ENCODE measurements around the gene CBLB.
"Not testable (repeated sequence)": the region's sequence is repeated elsewhere in the genome, so short reads cannot be mapped to it uniquely, and the experiment has no call there.

The CBLB gene

DNA sequence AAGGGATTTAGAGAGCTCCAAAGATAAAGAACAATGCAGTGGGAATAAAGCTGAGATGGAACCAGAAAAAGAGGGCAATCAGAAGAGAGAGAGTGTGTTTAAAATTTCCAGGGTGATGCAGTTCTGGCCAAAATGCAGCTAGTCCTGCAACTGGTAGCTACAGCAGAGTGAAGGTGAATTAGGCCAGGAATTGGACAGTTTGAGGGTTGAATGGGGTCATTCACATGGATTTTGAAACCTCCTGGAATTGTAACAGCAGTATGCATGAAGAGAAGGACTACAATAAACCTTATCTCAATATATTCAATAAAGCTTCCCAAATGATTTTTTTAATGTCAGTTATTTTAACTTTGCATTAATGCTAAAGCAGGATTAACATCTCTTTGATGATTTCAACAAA is 85.2 kb downstream of the CBLB start:
- DNase-seq, result no peak

DNA sequence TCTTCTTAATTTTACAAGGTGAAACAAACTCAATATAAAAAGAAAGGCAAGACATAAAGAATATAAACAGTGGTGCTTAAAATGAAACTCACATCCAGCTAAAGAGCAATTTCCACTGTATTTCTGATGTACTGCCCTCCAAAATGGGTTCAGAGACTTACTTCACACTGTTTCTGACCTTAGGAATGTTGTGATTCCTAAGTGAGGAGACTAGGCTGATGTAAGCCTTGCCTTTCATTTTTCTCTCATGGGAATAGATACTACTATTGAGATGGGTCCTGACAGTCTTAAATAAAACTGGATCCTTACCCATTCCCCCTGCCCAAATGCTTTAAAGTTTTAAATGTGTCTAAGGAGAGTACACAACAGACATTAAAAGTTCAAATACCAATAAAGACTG is 86.9 kb downstream of the CBLB start:
- no peak for DNase-seq

DNA sequence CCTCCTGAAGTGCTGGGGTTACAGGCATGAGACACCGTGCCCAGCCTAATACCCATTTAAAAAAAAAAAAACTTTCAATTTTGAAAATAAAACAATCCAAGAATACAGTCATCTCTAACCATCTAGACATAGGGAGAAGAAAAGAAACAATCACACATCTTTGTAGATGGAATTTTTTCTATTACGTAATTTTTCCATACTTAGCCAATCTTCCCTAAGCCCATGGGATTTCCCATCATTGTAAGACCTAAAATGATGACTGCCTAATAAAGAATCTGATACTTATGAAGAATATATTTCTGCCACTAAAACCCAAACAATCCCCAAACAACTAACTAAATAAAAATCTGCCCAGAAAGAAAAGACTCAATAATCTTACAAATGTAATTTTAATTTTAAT is 88.7 kb downstream of the CBLB start:
- no peak for DNase-seq

DNA sequence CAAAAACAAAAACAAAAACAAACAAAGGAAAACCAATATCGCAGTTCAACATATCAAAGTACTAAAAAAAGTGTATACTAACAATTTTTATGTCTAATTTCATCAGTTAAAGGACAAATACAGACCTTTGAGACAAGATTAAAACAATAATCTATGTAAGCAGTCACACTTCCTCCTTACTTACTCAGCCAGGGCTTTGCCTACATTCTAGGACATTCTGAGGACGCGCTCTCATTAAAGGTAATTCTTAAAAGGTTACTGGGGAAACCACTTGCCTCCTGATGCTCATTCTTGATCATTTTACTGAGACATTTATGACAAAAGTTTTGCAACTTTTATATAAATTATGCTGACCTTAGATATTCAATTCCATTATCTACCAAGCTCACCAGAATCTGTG is 93.4 kb downstream of the CBLB start:
- DNase-seq, result no peak

DNA sequence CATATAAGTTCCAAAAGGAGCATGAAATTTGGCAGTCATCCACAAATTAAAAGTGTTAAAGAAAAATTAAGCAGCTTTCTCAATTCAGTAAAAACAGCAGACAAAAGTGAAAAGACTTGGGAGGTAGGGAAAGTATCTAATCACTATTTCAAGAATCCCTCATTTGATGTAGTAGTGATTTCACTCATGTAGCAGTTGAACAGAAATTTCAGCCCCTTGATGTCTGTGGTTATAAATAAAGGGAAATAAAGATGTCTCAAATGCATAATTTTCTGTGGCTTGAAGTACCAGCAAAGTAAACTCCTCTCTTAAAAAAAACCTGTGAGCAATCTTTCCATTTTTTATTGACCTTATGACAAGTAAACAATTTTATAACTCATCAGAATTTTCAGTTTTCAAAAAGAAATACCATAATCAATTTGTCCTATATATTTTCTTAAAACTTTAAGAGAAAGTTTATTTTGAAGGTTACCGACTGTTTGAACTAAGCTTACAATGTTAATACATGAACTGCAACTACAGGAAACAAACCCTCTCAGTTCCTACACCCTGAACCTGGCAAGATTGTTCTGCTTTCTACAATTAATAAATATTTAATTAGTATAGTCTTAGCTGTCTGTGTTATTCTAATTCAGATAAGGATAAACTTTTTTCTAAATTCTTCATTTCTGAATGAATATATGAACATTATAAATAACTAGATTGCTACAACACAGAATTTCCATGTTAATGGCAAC is 94.2 kb downstream of the CBLB start:
- DNase-seq, result no peak

DNA sequence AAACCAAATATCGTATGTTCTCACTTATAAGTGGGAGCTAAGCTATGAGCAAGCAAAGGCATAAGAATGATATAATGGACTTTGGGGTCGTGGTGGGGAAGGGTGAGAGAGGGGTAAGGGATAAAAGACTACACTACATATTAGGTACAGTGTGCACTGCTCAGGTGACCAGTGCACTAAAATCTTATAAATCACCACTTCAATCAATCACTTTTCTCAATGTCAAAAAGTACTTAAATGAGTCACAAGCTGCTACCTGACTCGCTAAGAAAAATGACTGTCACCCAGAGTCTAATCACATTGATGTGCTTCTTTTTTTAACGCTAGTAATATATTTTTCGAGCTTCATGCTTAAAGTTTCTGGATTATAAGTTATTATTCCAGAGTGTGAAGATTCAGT is 95.5 kb downstream of the CBLB start:
- DNase-seq, result no peak

DNA sequence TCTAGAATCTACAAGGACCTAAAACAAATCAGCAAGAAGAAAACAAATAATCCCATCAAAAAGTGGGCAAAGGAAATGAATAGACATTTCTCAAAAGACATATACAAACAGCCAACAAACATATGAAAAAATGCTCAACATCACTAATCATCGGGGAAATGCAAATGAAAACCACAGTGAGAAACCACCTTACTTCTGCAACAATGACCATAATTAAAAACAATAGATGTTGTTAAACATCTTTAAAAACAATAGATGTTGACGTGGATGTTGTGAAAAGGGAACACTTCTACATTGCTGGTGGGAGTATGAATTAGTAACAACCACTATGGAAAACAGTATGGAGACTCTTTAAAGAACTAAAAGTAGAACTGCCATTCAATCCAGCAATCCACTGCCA is 96.2 kb downstream of the CBLB start:
- no peak for DNase-seq

DNA sequence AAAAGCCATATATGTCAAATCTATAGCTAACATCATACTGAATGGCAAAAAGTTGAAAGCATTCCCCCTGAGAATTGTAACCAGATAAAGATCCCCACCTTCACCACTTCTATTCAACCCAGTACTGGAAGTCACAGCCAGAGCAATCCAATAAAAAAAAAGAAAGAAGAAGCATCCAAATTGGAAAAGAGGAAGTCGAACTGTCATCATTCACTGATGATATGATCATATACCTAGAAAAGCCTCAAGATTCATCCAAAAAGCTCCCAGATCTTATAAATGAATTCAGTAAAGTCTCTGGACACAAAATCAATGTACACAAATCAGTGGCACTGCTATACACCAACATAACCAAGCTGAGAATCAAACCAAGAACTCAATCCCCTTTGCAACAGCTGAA is 97.4 kb downstream of the CBLB start:
- DNase-seq, result no peak

DNA sequence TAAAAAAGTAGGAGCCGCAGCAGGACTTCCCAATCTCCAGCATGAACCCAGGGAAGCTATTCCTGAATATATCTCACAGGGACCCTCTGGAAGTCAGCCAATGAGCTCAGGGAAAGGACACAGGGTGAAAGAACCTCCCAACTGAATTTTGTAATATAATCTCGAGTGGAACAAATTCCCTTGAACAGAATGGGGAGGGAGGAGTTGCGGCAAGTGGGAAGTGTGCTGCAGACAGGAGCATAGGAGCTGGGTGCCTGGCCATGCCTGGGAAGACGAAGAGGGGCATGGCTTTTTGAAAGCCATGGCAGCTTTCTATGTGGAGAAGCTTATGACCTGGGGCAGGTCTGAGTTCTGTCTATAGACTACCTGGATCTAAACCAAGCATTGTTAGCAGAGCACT is 98.4 kb downstream of the CBLB start:
- no peak for DNase-seq

DNA sequence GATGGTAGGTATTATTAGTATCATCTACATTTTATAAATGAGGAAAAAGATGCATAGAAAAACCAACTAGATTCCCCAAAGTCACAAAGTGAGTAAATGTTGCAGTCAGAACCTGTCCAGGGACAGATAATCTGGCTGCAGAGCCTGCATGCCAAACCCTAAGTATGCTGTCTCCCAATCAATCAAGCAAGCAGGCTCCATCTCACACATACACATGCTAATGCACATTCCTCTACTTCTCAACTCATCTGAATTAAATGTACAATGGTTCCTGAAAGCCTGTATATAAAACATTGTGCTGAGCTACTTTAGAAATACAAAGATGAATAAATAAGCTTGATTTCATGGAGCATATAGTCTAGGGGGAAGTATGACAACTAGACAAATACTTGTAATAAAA is 101.0 kb downstream of the CBLB start:
- no peak for DNase-seq

DNA sequence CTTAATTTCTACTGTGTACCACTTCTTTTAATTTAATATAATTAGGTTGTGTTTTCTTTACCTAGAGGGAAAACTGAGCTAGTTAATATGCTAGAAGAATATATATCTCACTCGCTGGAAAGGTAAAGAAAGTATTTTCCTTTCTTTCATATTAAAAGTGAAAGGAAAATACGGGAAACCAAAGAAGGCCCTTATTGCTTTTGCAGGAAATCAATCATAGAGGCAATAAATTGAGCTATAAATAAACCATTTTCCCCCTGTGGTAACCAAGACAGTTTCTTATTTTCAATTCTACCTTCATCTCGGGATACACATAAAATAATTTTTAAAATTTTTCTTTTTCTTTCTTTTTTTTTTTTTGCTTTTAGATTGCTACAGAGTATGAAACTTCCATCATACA is 101.6 kb downstream of the CBLB start:
- DNase-seq, result no peak

DNA sequence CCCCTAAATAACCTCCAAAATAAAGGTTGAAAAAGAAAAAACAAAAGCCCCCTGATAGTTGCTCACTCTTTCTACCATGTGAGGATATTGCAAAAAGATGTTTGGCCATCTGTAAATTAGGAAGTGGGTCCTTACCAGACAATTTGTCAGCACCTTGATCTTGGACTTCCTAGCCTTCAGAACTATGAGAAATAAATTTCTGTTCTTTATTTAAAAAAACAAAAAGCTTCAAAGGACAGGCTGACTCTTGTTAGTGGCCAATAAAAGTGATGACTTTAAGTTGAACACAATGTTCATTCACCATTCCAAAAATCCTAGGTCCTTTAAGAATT is 103.5 kb downstream of the CBLB start:
- no peak for DNase-seq

DNA sequence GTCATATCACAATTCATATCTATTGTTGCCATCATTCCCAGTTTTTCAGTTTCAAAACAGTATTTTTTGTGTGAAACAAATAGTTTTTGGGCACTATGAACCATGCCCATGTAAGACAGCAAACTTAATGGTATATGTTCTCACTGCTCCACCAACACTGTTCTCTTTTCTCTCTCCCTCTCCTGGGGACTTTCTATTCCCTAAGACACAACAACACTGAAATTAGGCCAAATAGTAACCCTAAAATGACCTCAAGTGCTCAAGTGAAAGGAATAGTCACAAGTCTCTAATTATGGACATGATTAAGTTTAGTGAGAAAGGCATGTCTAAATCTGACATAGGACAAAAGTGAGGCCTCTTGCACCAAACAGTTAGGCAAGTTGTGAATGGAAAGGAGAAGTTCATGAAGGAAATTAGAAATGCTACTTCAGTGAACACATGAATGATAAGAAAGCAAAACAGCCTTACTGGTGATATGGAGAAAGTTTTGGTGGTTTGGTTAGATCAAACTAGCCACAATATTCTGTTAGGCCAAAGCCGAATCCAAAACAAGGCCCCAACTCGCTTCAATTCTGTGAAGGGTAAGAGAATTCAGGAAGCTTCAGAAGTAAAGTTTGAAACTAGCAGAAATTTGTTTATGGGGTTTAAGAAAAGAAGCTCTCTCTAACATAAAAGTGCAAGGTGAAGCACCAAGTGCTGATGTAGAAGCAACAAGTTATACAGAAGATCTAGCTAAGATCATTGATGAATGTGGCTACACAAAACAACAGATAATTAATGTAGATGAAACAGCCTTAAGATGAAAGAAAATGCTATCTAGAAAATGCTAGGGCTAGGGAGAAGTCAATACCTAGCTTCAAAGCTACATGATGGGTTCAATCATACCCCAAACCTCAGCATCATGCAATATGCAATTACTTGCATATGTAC is 104.2 kb downstream of the CBLB start:
- no peak for DNase-seq

DNA sequence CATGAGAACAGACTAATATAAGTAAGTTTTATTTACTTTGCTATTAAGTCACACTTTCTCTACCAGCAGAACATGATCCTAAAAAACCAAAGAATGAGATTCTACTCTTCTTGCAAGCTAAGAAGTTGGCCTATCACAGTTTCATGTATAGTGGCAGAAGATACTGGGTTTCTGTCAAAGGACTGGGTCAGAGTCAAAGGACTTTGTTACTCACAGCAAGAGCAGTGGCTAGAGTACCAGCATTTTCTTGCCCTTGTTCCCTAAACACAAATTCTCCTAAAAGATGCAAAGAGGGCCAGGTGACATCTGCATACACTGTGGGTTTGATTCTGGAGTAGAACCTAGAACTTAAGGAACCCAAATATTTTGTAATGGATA is 105.2 kb downstream of the CBLB start:
- DNase-seq, result no peak

DNA sequence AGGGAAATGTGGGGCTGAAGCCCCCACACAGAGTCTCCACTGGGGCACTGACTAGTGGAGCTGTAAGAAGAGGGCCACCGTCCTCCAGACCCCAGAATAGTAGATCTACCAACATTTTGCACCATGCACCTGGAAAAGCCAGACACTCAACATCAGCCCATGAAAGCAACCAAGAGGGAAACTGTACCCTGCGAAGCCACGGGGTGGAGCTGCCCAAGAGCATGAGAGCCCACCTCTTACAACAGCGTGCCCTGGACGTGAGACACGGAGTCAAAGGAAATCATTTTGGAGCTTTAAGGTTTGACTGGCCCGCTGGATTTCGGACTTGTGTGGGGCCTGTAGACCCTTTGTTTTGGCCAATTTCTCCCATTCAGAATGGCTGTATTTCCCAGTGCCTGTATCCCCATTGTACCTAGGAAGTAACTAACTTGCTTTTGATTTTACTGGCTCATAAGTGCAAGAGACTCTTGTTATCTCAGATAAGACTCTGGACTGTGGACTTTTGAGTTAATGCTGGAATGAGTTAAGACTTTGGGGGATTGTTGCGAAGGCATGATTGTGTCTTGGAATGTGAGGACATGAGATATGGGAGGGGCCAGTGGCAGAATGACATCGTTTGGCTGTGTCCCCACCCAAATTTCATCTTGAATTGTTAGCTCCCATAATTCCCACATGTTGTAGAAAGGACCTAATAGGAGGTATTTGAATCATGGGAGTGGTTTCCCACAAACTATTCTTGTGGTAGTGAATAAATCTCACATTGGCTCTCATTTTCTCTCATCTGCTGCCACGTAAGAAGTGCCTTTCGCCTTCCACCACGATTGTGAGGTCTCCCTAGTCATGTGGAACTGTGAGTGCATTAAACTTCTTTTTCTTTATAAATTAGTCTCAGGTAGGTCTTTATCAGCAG is 105.8 kb downstream of the CBLB start:
- DNase-seq, result no peak

DNA sequence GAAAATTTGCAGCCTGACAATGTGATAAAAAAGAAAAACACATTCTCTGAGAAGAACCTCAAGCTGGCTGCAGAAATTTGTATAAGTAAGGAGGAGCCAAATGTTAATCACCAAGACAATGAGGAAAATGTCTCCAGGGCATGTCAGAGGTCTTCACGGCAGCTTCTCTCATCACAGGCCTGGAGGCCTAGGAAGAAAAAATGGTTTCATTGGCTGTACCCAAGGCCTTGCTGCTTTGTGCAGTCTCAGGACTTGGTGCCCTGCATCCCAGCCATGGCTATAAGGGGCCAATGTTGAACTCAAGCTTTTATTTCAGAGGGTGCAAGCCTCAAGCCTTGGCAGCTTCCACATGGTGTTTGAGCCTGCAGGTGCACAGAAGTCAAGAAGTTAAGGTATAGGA is 106.6 kb downstream of the CBLB start:
- not testable (repeated sequence) for DNase-seq

DNA sequence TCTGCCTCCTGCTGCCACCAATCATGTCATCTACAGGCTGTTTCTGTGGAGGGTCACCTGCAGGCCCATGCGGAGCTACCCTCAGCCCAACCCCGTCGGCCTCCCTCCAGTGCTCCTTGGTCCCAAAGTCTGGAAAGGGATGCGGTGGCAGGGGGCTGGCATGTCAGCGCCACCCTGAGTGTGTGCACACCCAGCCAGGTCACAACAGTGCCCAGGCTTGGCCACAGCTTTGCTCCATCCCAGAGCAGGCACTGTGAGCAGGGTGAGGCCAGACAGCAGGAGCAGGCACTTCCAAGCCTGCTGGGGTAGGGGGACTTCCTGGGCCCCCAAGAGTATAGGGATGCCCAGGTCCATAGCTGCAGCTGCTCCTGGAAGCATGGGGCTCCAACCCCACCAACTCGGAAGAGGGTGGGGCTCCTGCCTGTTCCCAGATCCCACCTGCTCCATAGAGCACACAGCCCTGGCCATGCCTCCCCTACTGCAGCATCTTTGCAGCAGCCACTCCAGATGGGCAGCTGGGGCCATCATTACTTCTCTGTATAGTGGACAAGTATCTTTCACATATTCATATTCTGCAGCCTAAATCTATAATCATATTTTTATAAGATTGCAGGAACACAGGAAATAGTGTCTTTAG is 109.3 kb downstream of the CBLB start:
- no peak for DNase-seq

DNA sequence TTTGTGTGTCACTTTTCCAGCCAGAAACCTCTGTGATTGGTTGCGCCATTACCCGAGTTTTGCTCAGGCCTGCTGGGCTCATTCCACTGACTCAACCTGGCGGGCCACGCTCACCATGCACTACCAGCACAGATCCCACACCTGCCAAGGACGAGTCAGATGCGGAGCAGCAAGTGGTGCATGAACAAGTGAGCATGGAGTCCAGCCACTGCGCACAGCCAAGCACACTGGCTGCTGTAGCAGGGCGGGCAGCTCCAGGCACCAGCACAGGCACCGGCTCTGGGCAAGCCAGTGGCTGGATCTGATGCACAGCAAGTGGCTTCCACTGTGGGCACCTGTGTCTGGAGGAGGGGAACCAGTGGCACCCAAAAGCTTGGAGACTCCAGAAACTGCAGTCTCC is 110.4 kb downstream of the CBLB start:
- no peak for DNase-seq

DNA sequence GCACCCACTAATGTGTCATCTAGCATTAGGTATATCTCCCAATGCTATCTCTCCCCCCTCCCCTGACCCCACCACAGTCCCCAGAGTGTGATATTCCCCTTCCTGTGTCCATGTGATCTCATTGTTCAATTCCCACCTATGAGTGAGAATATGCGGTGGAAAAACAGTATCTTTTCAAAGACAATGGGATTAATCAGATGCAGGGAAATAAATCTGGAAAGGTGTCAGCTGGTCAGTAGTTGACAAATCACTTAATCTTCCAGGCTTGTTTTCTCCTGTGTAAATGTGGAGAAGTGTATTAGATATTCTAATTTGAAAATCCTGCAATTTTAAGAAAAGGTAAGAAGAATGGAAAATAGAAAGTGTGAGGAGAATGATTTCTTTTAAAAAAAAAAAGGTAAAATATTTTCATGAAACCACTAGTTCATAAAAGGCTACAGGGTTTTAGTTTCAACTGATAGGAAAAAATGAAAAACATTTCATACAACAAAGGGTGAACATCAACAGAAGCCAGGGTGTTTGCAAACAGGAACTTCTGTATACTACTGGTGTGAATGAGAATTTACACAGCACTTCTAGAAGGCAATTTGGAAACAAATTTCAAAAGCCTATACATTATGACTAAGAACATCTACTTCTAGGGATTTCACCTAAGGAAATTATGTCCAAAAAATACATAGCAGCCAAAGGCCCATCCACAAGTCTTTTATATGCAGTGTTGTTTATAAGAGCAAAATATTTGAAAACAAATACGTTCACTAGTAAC is 113.5 kb downstream of the CBLB start:
- no peak for DNase-seq

DNA sequence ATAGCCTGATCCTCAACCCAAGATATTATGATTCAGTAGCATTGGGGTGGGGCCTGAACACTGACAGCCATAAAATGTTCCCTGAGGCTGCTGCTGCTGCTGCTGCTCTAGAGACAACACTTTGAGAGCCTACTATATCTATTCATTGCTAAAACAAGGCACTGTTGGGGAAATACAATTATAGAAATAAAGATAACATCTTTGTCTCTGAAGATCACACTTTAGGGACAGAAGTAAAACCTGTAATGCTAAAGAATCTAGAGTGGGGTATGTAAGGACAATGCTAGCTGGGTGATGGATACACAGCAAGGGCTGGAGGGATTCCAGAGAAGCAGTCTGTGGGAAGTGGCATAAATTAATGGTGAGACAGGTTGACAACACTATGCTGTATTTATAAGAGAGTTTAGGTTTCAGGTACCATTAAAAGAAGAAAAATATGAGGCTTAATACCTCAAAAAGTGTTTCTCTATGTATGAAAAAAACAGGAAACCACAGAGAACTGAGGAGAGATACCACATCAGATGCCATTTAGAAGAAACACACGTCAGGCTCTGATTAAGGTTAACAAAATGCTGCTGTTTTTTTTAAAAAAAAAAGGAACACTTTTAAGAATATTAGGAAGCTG is 115.9 kb downstream of the CBLB start:
- no peak for DNase-seq

DNA sequence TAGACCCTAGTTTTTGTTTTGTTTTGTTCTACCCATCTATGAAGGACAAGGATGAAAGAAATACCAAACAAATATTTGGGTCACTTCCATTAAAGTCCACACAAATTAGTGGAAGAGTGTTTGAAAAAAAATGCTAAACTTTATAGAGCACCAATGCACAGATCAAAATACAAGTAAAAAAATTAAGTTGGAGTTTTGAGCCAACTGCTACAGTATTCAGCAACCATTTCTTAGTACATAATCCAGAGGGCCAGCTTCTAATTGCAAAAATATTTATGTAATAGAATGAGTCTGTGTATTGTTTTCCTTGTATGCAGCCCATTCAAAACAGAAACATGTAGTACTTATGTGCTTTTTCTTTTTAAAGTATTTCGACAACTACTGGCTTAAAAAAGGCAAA is 121.1 kb downstream of the CBLB start:
- no peak for DNase-seq

DNA sequence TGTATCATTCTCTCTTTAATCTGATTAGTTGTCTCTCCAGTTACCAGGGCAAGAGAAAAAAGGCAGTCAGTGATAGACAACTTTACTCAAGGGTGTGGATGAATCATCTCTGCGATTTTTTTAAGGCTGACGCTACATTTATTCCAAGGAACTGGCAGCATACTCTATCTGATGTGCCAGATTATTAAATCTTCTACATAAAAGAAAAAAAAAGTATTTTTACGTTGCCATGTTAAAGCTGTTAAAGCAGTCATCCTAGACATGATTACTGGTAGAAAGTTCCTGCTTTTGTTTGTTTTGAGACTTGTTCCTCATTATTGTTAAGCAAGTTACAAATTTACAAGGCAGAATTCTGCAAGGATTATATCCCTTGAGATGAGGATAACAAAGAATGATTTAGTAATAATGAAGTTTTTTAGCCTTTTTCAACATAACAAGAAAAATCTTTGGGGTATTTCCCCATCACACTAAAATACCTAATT is 121.7 kb downstream of the CBLB start:
- no peak for DNase-seq

All from stimulated activated naive CD4-positive, alpha-beta T cell treated with Interleukin-2 at 50 U/mL for 16 hours (primary cell).